Fibroblast of villous mesenchyme (primary cell): ENCODE results near the gene RYR2. TPM values are rescaled to one million over a fixed set of nuclear protein-coding genes. Genes with fewer than 3 reads are reported as not detected.

Source experiments
- DNase-seq: peaks from one replicate; pipeline ENCODE4 v3.0.0-alpha.2; 2010; ENCODE audit warnings: low read depth
- H3K4me3 ChIP-seq: 2 replicates; pipeline ENCODE4 v1.5.1; 2011; ENCODE audit warnings: low read depth, mild to moderate bottlenecking, low read length
- CTCF ChIP-seq: IDR thresholded peaks from 2 replicates; pipeline ENCODE4 v1.5.1; 2012; ENCODE audit warnings: low read depth, mild to moderate bottlenecking, low read length; ENCODE audit not compliant: insufficient read depth
- total RNA-seq: library from RNA; depleted of rRNA; stranded (reverse); fragments of >200 nt; gene quantifications from 2 replicates; pipeline ENCODE4 v1.2.3, GENCODE V29; 2012

RYR2 gene
- total RNA-seq, 1 donor = not detected

GRCh38 chr1:237444120-237444790, 402.3 kb downstream of the RYR2 start:
- no peak overlapping the region for H3K4me3 ChIP-seq
- DNase-seq = no peak
- no peak for TF ChIP-seq CTCF

GRCh38 chr1:237448042-237448441, 406.1 kb downstream of the RYR2 start:
- H3K4me3 ChIP-seq = no peak overlapping the region
- no peak for DNase-seq
- TF ChIP-seq CTCF = no peak

GRCh38 chr1:237457573-237457972, 415.6 kb downstream of the RYR2 start:
- no peak for DNase-seq
- no peak overlapping the region for H3K4me3 ChIP-seq
- TF ChIP-seq CTCF = no peak

- TF ChIP-seq CTCF = no peak
- DNase-seq = no peak
- no peak overlapping the region for H3K4me3 ChIP-seq
These were observed 425.3 kb downstream of the RYR2 start for GRCh38 chr1:237467320-237467719.

- no peak for DNase-seq
These were observed 428.8 kb downstream of the RYR2 start for GRCh38 chr1:237470712-237471338.

GRCh38 chr1:237471377-237471776, 429.4 kb downstream of the RYR2 start:
- no peak overlapping the region for H3K4me3 ChIP-seq
- DNase-seq = no peak
- TF ChIP-seq CTCF = no peak

More at GRCh38 chr1:237470712-237471338, 428.8 kb downstream of the RYR2 start:
- no peak overlapping the region for H3K4me3 ChIP-seq
- TF ChIP-seq CTCF = no peak
